ENCODE measurements around the gene AKAP13. TPM values are rescaled to one million over a fixed set of nuclear protein-coding genes. Genes with fewer than 3 reads are reported as not detected.
A peak's percentile ranks its signal among the peaks of the same experiment; 100 is the strongest.

The AKAP13 gene
- total RNA-seq, 6 donors from 2014 or later = 329 to 1,278 (median 748) TPM

DNA sequence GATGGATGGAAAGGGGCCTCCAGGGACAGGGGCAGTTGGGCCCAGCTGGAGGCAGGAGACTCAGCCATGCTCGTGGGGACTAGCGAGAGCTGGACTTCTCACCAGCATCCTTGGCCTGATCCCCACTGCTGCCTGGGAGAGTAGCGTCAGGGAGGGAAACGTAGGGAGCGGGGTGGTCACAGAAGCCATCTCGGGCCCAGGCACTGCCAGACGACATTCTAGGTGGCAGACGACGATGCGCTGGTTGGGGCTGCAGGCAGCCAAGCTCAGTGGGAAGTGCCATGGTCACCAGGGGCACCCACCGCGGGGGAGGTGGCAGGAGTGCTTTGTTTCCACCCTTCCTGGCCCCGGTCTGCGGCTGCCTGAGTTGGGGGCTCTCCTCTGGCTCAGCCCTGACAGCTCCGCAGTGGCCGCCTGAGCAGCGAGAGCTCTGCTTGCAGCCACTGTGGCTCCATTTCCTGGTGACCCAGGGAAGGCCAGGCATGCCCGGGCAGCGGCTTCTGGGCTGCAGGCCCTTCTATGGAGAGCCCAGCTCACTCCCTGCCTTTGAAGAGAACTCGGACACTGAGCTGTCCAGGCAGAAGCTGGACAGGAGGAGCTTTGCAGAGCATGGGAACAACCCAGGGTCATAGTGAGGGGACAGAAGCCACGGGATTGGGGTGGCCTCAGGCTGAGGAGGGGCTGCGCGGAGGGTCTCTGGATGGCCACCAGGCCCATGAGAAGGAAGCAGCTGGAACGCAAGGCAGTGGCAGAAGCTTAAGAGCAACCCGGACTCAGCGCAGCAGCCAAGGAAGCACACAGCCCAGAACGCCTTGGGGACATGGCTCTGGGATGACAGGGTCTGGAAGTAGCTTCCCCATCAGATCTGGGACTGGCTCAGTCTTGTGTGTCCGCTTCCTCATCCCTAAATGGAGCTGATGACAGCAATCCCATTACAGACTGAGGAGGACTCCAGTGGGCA is 383.6 kb downstream of the AKAP13 start:
- WGBS, 2 donors = 82 to 91% methylated on average over 18 to 28 of the region's 28 CpGs
- peaks cover 0 to 2% (median 0%) of the 10 kb centered on the region in 4 donors for H3K4me1 ChIP-seq
- DNase-seq = peak in 1 of 2 donors; percentile 73

DNA sequence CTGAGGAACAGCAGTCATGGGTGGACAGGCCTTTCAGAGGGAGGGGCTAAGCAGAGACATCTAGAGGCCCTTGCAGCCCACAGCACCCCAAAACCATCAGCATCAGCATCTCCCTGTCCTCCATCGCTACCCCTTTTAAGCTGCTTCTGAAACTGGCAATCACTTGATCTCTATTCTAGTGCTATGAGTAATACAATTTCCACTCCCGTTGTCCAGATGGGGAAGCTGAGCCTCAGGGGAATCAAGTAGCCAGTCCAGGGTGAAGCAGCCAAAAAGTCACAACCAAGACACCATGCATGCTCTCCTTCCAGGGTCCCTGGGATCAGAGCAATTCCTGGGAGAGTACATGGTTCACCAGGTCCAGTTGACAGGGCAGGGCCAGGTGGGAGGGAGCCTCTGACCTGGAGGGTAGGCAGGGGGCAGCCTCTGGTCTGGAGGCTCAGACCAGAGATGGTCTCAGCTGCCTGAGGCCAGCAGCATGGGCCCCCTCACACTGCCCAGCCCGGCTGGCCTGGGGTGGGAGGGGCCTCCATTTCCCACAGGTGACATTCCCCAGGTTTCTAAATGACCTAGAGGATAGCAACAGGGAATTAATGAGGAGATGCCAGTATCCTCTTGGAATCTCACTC is 384.4 kb downstream of the AKAP13 start:
- no peaks in the 10 kb centered on the region for H3K27me3 ChIP-seq
- no peaks in the 10 kb centered on the region for H3K4me1 ChIP-seq
- peaks cover 0 to 11% (median 0%) of the 10 kb centered on the region in 4 donors for H3K36me3 ChIP-seq
- 79 to 83% methylated on average over 2 to 3 of the region's 3 CpGs for WGBS, 2 donors
- DNase-seq (no peak), ATAC-seq (ENCODE audit: low FRiP score in 2 of 2) (no peak)
- H3K4me3 ChIP-seq = no peak overlapping the region
- peak overlapping the region in 1 of 4 donors; percentile 18 for H3K27ac ChIP-seq
- no peaks in the 10 kb centered on the region for H3K9me3 ChIP-seq
- TF ChIP-seq POLR2AphosphoS5 (IDR thresholded peaks at IDR 0.05) = no peak
- TF ChIP-seq POLR2A (IDR thresholded peaks at IDR 0.05) = no peak
- no peak for TF ChIP-seq EP300 (IDR thresholded peaks at IDR 0.05)
- TF ChIP-seq, protein P1, sequence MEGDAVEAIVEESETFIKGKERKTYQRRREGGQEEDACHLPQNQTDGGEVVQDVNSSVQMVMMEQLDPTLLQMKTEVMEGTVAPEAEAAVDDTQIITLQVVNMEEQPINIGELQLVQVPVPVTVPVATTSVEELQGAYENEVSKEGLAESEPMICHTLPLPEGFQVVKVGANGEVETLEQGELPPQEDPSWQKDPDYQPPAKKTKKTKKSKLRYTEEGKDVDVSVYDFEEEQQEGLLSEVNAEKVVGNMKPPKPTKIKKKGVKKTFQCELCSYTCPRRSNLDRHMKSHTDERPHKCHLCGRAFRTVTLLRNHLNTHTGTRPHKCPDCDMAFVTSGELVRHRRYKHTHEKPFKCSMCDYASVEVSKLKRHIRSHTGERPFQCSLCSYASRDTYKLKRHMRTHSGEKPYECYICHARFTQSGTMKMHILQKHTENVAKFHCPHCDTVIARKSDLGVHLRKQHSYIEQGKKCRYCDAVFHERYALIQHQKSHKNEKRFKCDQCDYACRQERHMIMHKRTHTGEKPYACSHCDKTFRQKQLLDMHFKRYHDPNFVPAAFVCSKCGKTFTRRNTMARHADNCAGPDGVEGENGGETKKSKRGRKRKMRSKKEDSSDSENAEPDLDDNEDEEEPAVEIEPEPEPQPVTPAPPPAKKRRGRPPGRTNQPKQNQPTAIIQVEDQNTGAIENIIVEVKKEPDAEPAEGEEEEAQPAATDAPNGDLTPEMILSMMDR (IDR thresholded peaks at IDR 0.05) = no peak

More for the DNA sequence above, 383.6 kb downstream of the AKAP13 start:
- no peak overlapping the region for H3K4me3 ChIP-seq
- no peaks in the 10 kb centered on the region for H3K9me3 ChIP-seq
- H3K27ac ChIP-seq = peak overlapping the region in 1 of 4 donors; percentile 18
- H3K36me3 ChIP-seq = peaks cover 0 to 8% (median 0%) of the 10 kb centered on the region in 4 donors
- no peak for ATAC-seq (ENCODE audit: low FRiP score in 2 of 2)
- no peaks in the 10 kb centered on the region for H3K27me3 ChIP-seq
- TF ChIP-seq POLR2AphosphoS5 (IDR thresholded peaks at IDR 0.05) (no peak), POLR2A (IDR thresholded peaks at IDR 0.05) (no peak), EP300 (IDR thresholded peaks at IDR 0.05) (no peak)
- TF ChIP-seq, protein P1 (IDR thresholded peaks at IDR 0.05) = no peak

DNA sequence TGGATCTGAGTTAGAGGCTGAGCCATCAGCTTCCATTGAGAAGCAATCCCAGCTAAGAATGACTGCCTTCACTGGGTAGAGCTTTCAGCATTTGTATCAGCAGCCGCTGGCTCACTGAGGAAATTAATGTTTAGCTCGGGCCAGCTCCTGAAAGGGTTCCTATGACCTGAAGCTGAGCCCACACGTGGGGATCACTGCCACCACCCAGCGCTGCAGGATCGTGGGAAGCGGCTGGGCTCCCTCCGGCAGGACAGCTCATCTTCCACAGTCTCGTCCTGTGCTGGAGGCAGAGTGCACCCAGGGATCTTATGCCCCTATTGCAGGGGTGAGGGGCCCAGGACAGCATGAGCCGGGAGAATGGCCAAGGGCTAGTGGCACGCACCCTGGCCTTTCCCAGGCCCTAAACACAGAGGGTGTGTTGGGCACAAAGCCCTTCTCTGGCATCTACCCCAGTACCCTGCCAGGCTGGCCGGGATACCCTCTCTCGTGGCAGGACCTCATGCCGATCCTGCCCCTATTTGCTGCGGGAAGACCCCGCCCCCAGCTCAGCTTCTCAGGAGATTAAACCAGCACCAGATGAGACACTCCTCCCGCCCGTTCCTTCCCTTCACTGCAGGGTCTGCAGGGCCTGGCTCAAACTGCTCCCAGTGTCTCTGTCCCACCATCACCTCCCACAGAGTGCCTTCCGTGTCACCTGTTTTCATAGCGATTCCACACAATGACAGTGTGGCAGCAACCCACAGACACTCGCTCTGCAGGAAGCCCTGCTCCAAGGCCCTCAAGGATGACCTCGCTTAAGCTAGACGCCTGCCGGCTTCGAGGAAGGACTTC is 385.8 kb downstream of the AKAP13 start:
- Histone ChIP-seq H3K4me3 (no peak overlapping the region), H3K36me3 (peaks cover 0 to 11% (median 0%) of the 10 kb centered on the region in 4 donors), H3K27ac (no peak overlapping the region), H3K27me3 (no peaks in the 10 kb centered on the region), H3K4me1 (peaks cover 0 to 2% (median under 1%) of the 10 kb centered on the region in 4 donors), H3K9me3 (no peaks in the 10 kb centered on the region)
- TF ChIP-seq, protein P1 (IDR thresholded peaks at IDR 0.05) = no peak
- TF ChIP-seq POLR2A (IDR thresholded peaks at IDR 0.05) = no peak
- TF ChIP-seq EP300 (IDR thresholded peaks at IDR 0.05) = no peak
- TF ChIP-seq POLR2AphosphoS5 (IDR thresholded peaks at IDR 0.05) = no peak
- no peak for ATAC-seq (ENCODE audit: low FRiP score in 2 of 2)
- peak in 1 of 2 donors; percentile 59 for DNase-seq
- WGBS, 2 donors = 94 to 95% methylated on average over 17 to 24 of the region's 24 CpGs

DNA sequence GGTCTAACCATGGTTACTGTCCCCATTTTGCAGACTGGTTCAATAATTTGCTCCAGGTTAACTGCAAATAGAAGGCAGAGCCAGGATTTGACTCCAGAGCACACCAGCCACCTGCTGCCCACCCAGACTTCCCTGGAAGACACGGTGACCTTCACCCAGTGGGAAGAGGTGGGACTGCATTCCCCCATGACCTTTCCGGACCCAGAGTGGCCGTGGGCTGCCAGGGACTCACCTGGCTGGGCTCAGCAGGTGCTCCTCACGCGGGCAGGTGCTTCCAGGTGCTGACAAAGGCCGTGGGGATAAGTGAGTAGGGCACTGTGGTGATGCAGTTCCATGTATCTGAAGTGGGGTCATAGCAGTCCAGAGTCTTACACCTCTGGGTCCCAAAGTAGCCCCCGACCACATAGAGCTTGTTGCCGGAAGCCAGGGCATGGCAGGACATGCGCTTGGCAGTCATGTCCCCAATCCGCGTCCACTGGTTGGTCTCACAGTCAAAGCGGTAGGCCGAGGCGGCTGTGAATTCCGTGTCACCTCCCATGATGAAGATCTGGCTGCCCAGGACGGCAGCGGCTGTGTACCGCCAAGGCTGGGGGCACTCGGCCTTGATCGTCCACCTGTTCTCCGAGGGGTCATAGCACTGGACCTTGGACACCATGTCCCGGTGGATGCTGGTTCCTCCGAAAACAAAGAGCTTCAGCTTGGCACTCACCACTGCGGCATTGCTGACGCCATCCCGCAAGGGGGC is 387.6 kb downstream of the AKAP13 start:
- H3K9me3 ChIP-seq = no peaks in the 10 kb centered on the region
- ATAC-seq (ENCODE audit: low FRiP score in 2 of 2) = no peak
- peak in 1 of 2 donors; percentile 61 for DNase-seq
- H3K4me1 ChIP-seq = peaks cover 7 to 19% (median 15%) of the 10 kb centered on the region in 4 donors
- peaks cover 0 to 11% (median 0%) of the 10 kb centered on the region in 4 donors for H3K36me3 ChIP-seq
- no peak overlapping the region for H3K4me3 ChIP-seq
- H3K27me3 ChIP-seq = no peaks in the 10 kb centered on the region
- no peak overlapping the region for H3K27ac ChIP-seq
- WGBS, 2 donors = 93 to 97% methylated on average over 9 to 26 of the region's 26 CpGs
- TF ChIP-seq POLR2AphosphoS5 (IDR thresholded peaks at IDR 0.05) (no peak), POLR2A (IDR thresholded peaks at IDR 0.05) (no peak), EP300 (IDR thresholded peaks at IDR 0.05) (no peak)
- TF ChIP-seq, protein P1 (IDR thresholded peaks at IDR 0.05) = no peak
